Measurements from ENCODE around the gene LDLRAD4. TPM values are rescaled to one million over a fixed set of nuclear protein-coding genes. Genes with fewer than 3 reads are reported as not detected.

LDLRAD4 gene
- polyA plus RNA-seq, 1 of the 3 experiments (the other 2 are of a cell fraction), result 0.16 TPM

DNA sequence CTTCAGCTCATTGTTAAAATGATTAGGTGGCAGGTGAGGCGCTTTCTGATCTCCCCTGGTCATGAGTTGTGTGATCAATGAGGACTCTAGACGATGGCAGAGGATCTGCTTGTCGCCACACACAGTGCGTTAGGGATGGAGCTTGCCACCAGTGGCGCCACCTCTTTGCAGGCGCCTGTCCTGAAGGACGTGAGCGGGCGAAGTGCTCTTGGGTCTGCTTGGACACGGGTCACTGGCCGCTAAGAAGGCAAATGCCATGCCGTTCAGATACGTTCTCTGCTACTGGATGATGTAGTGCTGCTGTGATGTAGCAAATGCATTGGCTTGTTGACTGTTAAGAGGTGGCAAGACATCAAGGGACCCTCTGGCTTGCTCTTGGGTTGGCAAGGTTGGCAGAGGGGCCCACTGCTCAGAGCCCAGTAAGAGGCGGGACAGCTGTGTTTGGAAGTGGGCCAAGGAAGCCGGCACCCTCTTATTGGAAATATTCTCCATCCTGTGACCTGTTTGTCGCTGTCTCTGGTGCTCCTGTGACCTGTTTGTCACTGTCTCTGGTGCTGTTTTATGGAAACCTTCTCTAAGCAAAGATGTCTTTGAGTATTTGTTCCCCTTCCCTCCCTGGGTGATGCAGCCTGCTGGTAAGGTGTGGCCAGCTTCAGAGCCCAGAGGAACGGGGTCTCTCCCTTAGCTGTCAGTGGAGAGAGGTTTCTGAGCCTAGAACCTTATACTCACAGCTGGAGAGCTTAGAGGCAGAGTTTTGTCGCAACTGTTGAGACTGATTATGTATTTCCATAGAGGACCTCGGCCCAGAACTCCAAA, 14.6 kb downstream of the LDLRAD4 start:
- Histone ChIP-seq H3K9me2 (no peaks in the 10 kb centered on the region), H3K36me3 (replicated peaks in 1 of 2; ENCODE audit: control insufficient read depth in 1 of 2, insufficient read depth in 2 of 2, low read length in 1 of 2) (no peaks in the 10 kb centered on the region), H3K9me3 (no peaks in the 10 kb centered on the region), H2AFZ (ENCODE audit: low read depth) (no peak overlapping the region), H3K79me2 (ENCODE audit: insufficient read depth) (no peaks in the 10 kb centered on the region), H3K27me3 (ENCODE audit: insufficient read depth) (no peaks in the 10 kb centered on the region; the same call in 1 of the 2 replicates), H4K20me1 (ENCODE audit: insufficient read depth) (no peaks in the 10 kb centered on the region), H3F3A (replicated peaks; ENCODE audit: insufficient read depth) (no peaks in the 10 kb centered on the region), H3K27ac (ENCODE audit: low read depth in 2 of 2, low read length in 1 of 2) (no peak overlapping the region; a peak in 1 of 4 replicates), H3K4me1 (ENCODE audit: control insufficient read depth in 1 of 2, insufficient read depth in 2 of 2, low read depth in 1 of 2, low read length in 1 of 2) (peaks cover 0 to 69% of the 10 kb centered on the region in 2 experiments; a peak in 2 of 4 replicates), H3K4me2 (no peak overlapping the region), H3K4me3 (ENCODE audit: low read depth in 2 of 2, low read length in 1 of 2) (no peak overlapping the region), H3K9ac (no peak overlapping the region)
- TF ChIP-seq TAF1 (IDR thresholded peaks at IDR 0.05; ENCODE audit: borderline replicate concordance, low read depth, low read length) (no peak), GABPA (IDR thresholded peaks at IDR 0.05; ENCODE audit: low read depth) (no peak), FOSL2 (IDR thresholded peaks at IDR 0.05; ENCODE audit: borderline replicate concordance, low read depth) (no peak), TEAD4 (IDR thresholded peaks at IDR 0.05; ENCODE audit: borderline replicate concordance, insufficient read depth) (no peak), RXRA (IDR thresholded peaks at IDR 0.05; ENCODE audit: borderline replicate concordance, low read depth) (no peak), YY1 (IDR thresholded peaks at IDR 0.05; ENCODE audit: low read depth) (no peak), JUND (IDR thresholded peaks at IDR 0.05) (no peak), SMC3 (IDR thresholded peaks at IDR 0.05; ENCODE audit: low read depth, low read length) (no peak), NRF1 (IDR thresholded peaks at IDR 0.05; ENCODE audit: low read depth, low read length) (no peak), CHD2 (IDR thresholded peaks at IDR 0.05; ENCODE audit: low read length, partially characterized antibody) (no peak)
- TF ChIP-seq, protein P1, sequence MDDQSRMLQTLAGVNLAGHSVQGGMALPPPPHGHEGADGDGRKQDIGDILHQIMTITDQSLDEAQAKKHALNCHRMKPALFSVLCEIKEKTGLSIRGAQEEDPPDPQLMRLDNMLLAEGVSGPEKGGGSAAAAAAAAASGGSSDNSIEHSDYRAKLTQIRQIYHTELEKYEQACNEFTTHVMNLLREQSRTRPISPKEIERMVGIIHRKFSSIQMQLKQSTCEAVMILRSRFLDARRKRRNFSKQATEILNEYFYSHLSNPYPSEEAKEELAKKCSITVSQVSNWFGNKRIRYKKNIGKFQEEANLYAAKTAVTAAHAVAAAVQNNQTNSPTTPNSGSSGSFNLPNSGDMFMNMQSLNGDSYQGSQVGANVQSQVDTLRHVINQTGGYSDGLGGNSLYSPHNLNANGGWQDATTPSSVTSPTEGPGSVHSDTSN (IDR thresholded peaks at IDR 0.05), result no peak
- TF ChIP-seq, protein P2, sequence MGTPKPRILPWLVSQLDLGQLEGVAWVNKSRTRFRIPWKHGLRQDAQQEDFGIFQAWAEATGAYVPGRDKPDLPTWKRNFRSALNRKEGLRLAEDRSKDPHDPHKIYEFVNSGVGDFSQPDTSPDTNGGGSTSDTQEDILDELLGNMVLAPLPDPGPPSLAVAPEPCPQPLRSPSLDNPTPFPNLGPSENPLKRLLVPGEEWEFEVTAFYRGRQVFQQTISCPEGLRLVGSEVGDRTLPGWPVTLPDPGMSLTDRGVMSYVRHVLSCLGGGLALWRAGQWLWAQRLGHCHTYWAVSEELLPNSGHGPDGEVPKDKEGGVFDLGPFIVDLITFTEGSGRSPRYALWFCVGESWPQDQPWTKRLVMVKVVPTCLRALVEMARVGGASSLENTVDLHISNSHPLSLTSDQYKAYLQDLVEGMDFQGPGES (IDR thresholded peaks at IDR 0.05; ENCODE audit: low read depth, low read length), result no peak
- TF ChIP-seq, protein P3, sequence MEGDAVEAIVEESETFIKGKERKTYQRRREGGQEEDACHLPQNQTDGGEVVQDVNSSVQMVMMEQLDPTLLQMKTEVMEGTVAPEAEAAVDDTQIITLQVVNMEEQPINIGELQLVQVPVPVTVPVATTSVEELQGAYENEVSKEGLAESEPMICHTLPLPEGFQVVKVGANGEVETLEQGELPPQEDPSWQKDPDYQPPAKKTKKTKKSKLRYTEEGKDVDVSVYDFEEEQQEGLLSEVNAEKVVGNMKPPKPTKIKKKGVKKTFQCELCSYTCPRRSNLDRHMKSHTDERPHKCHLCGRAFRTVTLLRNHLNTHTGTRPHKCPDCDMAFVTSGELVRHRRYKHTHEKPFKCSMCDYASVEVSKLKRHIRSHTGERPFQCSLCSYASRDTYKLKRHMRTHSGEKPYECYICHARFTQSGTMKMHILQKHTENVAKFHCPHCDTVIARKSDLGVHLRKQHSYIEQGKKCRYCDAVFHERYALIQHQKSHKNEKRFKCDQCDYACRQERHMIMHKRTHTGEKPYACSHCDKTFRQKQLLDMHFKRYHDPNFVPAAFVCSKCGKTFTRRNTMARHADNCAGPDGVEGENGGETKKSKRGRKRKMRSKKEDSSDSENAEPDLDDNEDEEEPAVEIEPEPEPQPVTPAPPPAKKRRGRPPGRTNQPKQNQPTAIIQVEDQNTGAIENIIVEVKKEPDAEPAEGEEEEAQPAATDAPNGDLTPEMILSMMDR (IDR thresholded peaks at IDR 0.05), result no peak
- CTCF ChIA-PET, result interaction anchor here (0.6 to 1.5 kb wide), 3 partner anchors 11 to 95 kb away, joined by 3 to 6 read pairs (median 3); no protein-coding TSS in a partner anchor
- WGBS (ENCODE audit: low lambda C conversion rate), result 73% methylated on average over 19 of the region's 19 CpGs
- POLR2A ChIA-PET, result no interaction called here
- no peak for DNase-seq

Data from SK-N-SH (cell line).